Mammary epithelial cell (primary cell): ENCODE measurements around the gene HYOU1.

Experiments used
- EZH2 ChIP-seq: IDR thresholded peaks from 2 replicates; pipeline ENCODE4 v1.6.1; 2012; ENCODE audit warnings: low read length, inconsistent platforms, borderline replicate concordance
- TF ChIP-seq, protein P1 (sequence below), 2 donors: IDR thresholded peaks in 1 of 2; conservative IDR thresholded peaks in 1 of 2; 2 replicates each; pipeline ENCODE4 v1.5.1; 2011 to 2012; ENCODE audit warnings: inconsistent platforms in 2 of 2, low read length in 2 of 2, mild to moderate bottlenecking in 2 of 2, control low read depth in 1 of 2, low read depth in 1 of 2; ENCODE audit not compliant: insufficient read depth in 1 of 2; ENCODE audit errors: extremely low read depth in 1 of 2

DNA sequence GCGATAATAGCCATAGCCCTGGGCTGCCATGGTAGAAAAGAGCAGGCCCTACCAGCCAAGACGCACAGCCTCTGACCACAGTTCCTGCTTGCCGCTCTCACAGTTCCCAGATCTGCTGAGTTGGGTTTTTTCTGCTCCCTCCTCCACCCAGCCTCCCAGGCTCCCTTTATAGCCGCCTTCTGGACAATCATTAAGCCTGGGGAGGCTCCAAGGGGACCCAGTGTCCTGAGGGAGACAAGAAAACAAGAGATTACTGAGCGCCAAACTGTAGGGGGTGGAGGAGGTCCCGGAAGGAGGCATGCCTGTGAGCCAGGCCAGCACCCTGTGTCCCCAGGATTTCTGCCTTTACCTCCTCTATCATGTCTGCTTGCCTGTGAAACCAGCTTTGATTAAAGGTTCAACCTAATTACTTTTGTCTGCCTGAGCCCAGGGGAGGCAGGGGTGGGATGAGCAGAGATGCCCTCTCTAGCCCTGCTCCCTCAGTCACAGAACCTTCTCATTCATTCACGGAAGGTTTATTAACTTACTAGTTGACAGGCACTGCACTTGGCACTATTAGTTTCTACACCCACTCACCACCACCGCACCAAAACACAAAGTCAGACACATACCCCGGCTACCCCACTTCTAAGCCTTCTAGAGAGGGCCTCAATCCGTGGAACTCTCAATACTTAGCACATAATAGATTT lies 27.5 kb downstream of the HYOU1 start:
- TF ChIP-seq, protein P1, sequence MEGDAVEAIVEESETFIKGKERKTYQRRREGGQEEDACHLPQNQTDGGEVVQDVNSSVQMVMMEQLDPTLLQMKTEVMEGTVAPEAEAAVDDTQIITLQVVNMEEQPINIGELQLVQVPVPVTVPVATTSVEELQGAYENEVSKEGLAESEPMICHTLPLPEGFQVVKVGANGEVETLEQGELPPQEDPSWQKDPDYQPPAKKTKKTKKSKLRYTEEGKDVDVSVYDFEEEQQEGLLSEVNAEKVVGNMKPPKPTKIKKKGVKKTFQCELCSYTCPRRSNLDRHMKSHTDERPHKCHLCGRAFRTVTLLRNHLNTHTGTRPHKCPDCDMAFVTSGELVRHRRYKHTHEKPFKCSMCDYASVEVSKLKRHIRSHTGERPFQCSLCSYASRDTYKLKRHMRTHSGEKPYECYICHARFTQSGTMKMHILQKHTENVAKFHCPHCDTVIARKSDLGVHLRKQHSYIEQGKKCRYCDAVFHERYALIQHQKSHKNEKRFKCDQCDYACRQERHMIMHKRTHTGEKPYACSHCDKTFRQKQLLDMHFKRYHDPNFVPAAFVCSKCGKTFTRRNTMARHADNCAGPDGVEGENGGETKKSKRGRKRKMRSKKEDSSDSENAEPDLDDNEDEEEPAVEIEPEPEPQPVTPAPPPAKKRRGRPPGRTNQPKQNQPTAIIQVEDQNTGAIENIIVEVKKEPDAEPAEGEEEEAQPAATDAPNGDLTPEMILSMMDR (conservative IDR thresholded peaks at IDR 0.05 in 1 of 2, IDR thresholded peaks at IDR 0.05 in 1 of 2; ENCODE audit: extremely low read depth in 1 of 2, insufficient read depth in 1 of 2, low read depth in 1 of 2, low read length in 2 of 2): no peak
- TF ChIP-seq EZH2: no peak
